H1 (cell line): Measurements from ENCODE around the gene CCL7. TPM values are rescaled to one million over a fixed set of nuclear protein-coding genes. Genes with fewer than 3 reads are reported as not detected.

Source experiments
- CTCF ChIA-PET: fragments of 300-600 bp; sonication (Branson Sonifier 250); formaldehyde crosslinking; loops from one replicate; lab custom pipeline; 2021; ENCODE audit not compliant: partially characterized antibody; lab: Charles Lee
- POLR2A ChIA-PET: fragments of 300-600 bp; sonication (Branson Sonifier 250); formaldehyde crosslinking; loops from one replicate; lab custom pipeline; 2021; ENCODE audit warnings: inconsistent platforms; ENCODE audit not compliant: partially characterized antibody; lab: Charles Lee
- DNase-seq, 2 experiments: peaks; one replicate each; pipeline versions ENCODE4 v3.0.0 to v3.0.0-alpha.2; 2010 to 2022; ENCODE audit warnings: low spot score in 2 of 2, low read depth in 1 of 2, mixed read lengths in 1 of 2
- FAIRE-seq: peaks from 2 replicates; lab custom pipeline; 2011; peaks lifted over from hg19 to GRCh38; lab: Jason Lieb, UNC
- H2AFZ ChIP-seq: 2 replicates; pipeline ENCODE4 v1.8.1; 2012; ENCODE audit warnings: low read length, inconsistent platforms
- H2AK5ac ChIP-seq: 2 replicates; pipeline ENCODE4 v1.6.1; 2013; ENCODE audit warnings: low read depth, low read length
- H2BK120ac ChIP-seq: replicated peaks from 2 replicates; pipeline ENCODE3; 2013; ENCODE audit warnings: low read depth, low read length, inconsistent platforms
- H2BK12ac ChIP-seq: 2 replicates; pipeline ENCODE4 v1.6.1; 2013; ENCODE audit warnings: low read depth, low read length
- H2BK15ac ChIP-seq: 2 replicates; pipeline ENCODE4 v1.6.1; 2013; ENCODE audit warnings: low read length
- H2BK20ac ChIP-seq: 2 replicates; pipeline ENCODE4 v1.6.1; 2013; ENCODE audit warnings: low read length
- H2BK5ac ChIP-seq: 2 replicates; pipeline ENCODE4 v1.6.1; 2013; ENCODE audit warnings: low read depth, low read length
- H3K14ac ChIP-seq: 2 replicates; pipeline ENCODE4 v1.6.1; 2013; ENCODE audit warnings: inconsistent platforms; ENCODE audit not compliant: insufficient read length
- H3K18ac ChIP-seq: 2 replicates; pipeline ENCODE4 v1.6.1; 2013; ENCODE audit warnings: low read length; ENCODE audit errors: extremely low read depth
- H3K23ac ChIP-seq: 2 replicates; pipeline ENCODE4 v1.6.1; 2013; ENCODE audit warnings: inconsistent platforms; ENCODE audit not compliant: insufficient read length
- H3K23me2 ChIP-seq: 2 replicates; pipeline ENCODE4 v1.6.1; 2013; ENCODE audit warnings: low read depth, low read length
- H3K27ac ChIP-seq: 2 replicates; pipeline ENCODE4 v1.6.1; 2011; ENCODE audit warnings: low read depth, low read length, inconsistent platforms
- H3K27me3 ChIP-seq, 4 experiments: replicated peaks in 1 of 4; 1 replicate in 1 of 4; 2 replicates in 3 of 4; pipeline versions ENCODE4 v1.6.1 to v1.8.1; 2011 to 2013; ENCODE audit warnings: low read length in 3 of 4, mild to moderate bottlenecking in 3 of 4, inconsistent platforms in 2 of 4, mixed read lengths in 2 of 4, moderate library complexity in 1 of 4; ENCODE audit not compliant: control insufficient read depth in 3 of 4, insufficient read depth in 3 of 4; ENCODE audit errors: extremely low read depth in 1 of 4
- H3K36me3 ChIP-seq, 4 experiments: 2 replicates each; pipeline versions ENCODE4 v1.6.1 to v1.8.1; 2011 to 2013; ENCODE audit warnings: mild to moderate bottlenecking in 4 of 4, low read length in 3 of 4, moderate library complexity in 2 of 4, control low read depth in 1 of 4, inconsistent platforms in 1 of 4; ENCODE audit not compliant: insufficient read depth in 4 of 4, control insufficient read depth in 2 of 4
- H3K4ac ChIP-seq: replicated peaks from 2 replicates; pipeline ENCODE3; 2013; ENCODE audit warnings: low read length, low read depth, mixed read lengths, inconsistent platforms; ENCODE audit not compliant: insufficient read length
- H3K4me1 ChIP-seq, 4 experiments: replicated peaks in 1 of 4; 1 replicate in 1 of 4; 2 replicates in 3 of 4; pipeline versions ENCODE4 v1.6.1 to v1.8.1; 2011 to 2013; ENCODE audit warnings: low read length in 3 of 4, inconsistent platforms in 2 of 4, mixed read lengths in 1 of 4; ENCODE audit not compliant: insufficient read depth in 4 of 4, control insufficient read depth in 3 of 4
- H3K4me2 ChIP-seq, 2 experiments: 2 replicates each; pipeline versions ENCODE4 v1.6.1 to v1.8.1; 2011 to 2013; ENCODE audit warnings: low read depth in 2 of 2, low read length in 2 of 2, control low read depth in 1 of 2, inconsistent platforms in 1 of 2, mild to moderate bottlenecking in 1 of 2; ENCODE audit not compliant: insufficient read depth in 1 of 2
- H3K4me3 ChIP-seq, 4 experiments: fragments of 200-600, 300-600 bp in 1 of 4; sonication (generic), shearing (Covaris generic), sonication (Bioruptor Twin) in 1 of 4; 2 replicates each; pipeline versions ENCODE4 v1.5.1 to v1.8.1; 2011 to 2016; ENCODE audit warnings: low read length in 4 of 4, low read depth in 3 of 4, control low read depth in 2 of 4, inconsistent platforms in 2 of 4, mild to moderate bottlenecking in 2 of 4, mixed read lengths in 1 of 4, moderate library complexity in 1 of 4; ENCODE audit not compliant: insufficient read depth in 2 of 4; ENCODE audit errors: extremely low read depth in 1 of 4
- H3K56ac ChIP-seq: replicated peaks from 2 replicates; pipeline ENCODE3; 2013; ENCODE audit warnings: low read depth, mild to moderate bottlenecking, mixed read lengths, low read length, inconsistent platforms; ENCODE audit not compliant: insufficient read length
- H3K79me1 ChIP-seq: 2 replicates; pipeline ENCODE4 v1.6.1; 2013; ENCODE audit warnings: low read depth, low read length, control low read depth
- H3K79me2 ChIP-seq, 2 experiments: 2 replicates each; pipeline versions ENCODE4 v1.6.1 to v1.8.1; 2012 to 2013; ENCODE audit warnings: low read length in 2 of 2, mild to moderate bottlenecking in 2 of 2, inconsistent platforms in 1 of 2; ENCODE audit not compliant: insufficient read depth in 2 of 2, control insufficient read depth in 1 of 2
- H3K9ac ChIP-seq, 4 experiments: replicated peaks in 1 of 4; 1 replicate in 1 of 4; 2 replicates in 3 of 4; pipeline versions ENCODE4 v1.6.1 to v1.8.1; 2011 to 2013; ENCODE audit warnings: low read depth in 3 of 4, low read length in 3 of 4, control low read depth in 2 of 4, mild to moderate bottlenecking in 2 of 4, moderate library complexity in 2 of 4, inconsistent platforms in 1 of 4; ENCODE audit errors: extremely low read depth in 1 of 4
- H3K9me3 ChIP-seq, 2 experiments: 2 replicates each; pipeline versions ENCODE4 v1.6.1 to v1.8.1; 2012 to 2013; ENCODE audit warnings: mild to moderate bottlenecking in 2 of 2, moderate library complexity in 2 of 2, control low read depth in 1 of 2, inconsistent platforms in 1 of 2, low read depth in 1 of 2, low read length in 1 of 2, mixed read lengths in 1 of 2; ENCODE audit not compliant: insufficient read depth in 2 of 2
- H4K20me1 ChIP-seq, 2 experiments: replicated peaks in 1 of 2; 2 replicates each; pipeline versions ENCODE3 to v1.8.1; 2011 to 2013; ENCODE audit warnings: inconsistent platforms in 2 of 2, low read length in 2 of 2, mild to moderate bottlenecking in 1 of 2; ENCODE audit not compliant: insufficient read depth in 2 of 2, control insufficient read depth in 1 of 2
- H4K5ac ChIP-seq: 2 replicates; pipeline ENCODE4 v1.6.1; 2013; ENCODE audit warnings: low read length, low read depth, mixed read lengths, inconsistent platforms; ENCODE audit not compliant: insufficient read length
- H4K8ac ChIP-seq: 2 replicates; pipeline ENCODE4 v1.8.0; 2013; ENCODE audit warnings: mild to moderate bottlenecking, moderate library complexity, low read length, inconsistent platforms; ENCODE audit not compliant: insufficient read depth; ENCODE audit errors: extremely low read depth
- H4K91ac ChIP-seq: replicated peaks from 2 replicates; pipeline ENCODE3; 2013; ENCODE audit warnings: low read length, mixed read lengths, inconsistent platforms; ENCODE audit not compliant: insufficient read length
- polyA plus RNA-seq, 7 experiments: library from polyadenylated mRNA; depleted of rRNA in 3 of 7; stranded (reverse) in 5 of 7; unstranded in 2 of 7; fragments of >200 nt in 5 of 7; fragments of 200-250 nt in 2 of 7; gene quantifications; 1 replicate in 5 of 7; 2 replicates in 1 of 7; 4 replicates in 1 of 7; pipeline versions ENCODE4 v1.2.1 to v1.2.3, GENCODE V29; 2011 to 2013; ENCODE audit warnings: missing spikeins in 2 of 7, mixed read lengths in 2 of 7
- total RNA-seq: library from RNA; stranded (reverse); fragmentation: NEBNext Ultra II Directional; extraction: Animal tissue kit (Norgen Biotek cat#: 25700); gene quantifications from 2 replicates; pipeline ENCODE4 v1.2.1, GENCODE V29; 2021
- TF ChIP-seq, protein P1 (sequence below): IDR thresholded peaks from 2 replicates; pipeline ENCODE4 v1.6.1; 2012; ENCODE audit warnings: inconsistent platforms

Gene CCL7
- total and polyA plus RNA-seq, 2 of the 8 experiments (the other 6 are each of a cell fraction or from before 2014, with no cell fraction given) = not detected

DNA sequence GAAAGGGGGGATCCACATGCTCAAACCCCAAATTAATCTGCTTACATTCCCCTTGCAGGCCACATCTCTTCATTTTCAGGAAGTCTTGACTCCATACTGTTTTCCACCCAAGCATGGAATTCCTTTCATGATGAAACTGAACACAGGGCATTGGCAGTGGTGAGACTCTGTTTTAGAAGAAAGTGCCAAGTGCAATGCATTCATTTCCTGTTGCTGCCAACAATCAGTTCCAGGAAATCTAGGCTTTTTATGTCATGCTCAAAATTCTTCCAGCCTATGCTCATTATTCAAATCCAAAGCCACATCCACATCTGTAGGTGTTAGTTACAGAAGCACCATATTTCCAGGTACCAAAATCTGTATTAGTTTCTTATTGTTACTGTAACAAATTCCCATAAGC, 10.9 kb upstream of the CCL7 start:
- Histone ChIP-seq H3K4me3 (no peak overlapping the region), H3K56ac (no peak overlapping the region), H3K4ac (no peak overlapping the region), H3K23ac (no peak overlapping the region), H3K14ac (no peak overlapping the region), H3K23me2 (peaks cover 6% of the 10 kb centered on the region; the same call in 1 of the 2 replicates), H3K4me2 (no peak overlapping the region), H3K4me1 (peaks cover 4 to 11% (median 6%) of the 10 kb centered on the region in 4 experiments; a peak in 6 of 7 replicates), H2BK20ac (no peak overlapping the region), H3K27me3 (no peaks in the 10 kb centered on the region), H3K79me1 (no peaks in the 10 kb centered on the region), H2AFZ (no peak overlapping the region), H3K79me2 (no peaks in the 10 kb centered on the region), H4K91ac (no peak overlapping the region), H3K27ac (no peak overlapping the region), H4K20me1 (no peaks in the 10 kb centered on the region), H4K8ac (no peak overlapping the region), H3K18ac (no peak overlapping the region), H2BK120ac (no peak overlapping the region), H2AK5ac (no peak overlapping the region), H3K36me3 (no peaks in the 10 kb centered on the region), H2BK15ac (no peak overlapping the region), H3K9me3 (no peaks in the 10 kb centered on the region), H2BK12ac (peak overlapping the region; percentile 42; the same call in 1 of the 2 replicates), H4K5ac (no peak overlapping the region), H2BK5ac (no peak overlapping the region), H3K9ac (no peak overlapping the region)
- DNase-seq (no peak), FAIRE-seq (no peak)
- TF ChIP-seq, protein P1, sequence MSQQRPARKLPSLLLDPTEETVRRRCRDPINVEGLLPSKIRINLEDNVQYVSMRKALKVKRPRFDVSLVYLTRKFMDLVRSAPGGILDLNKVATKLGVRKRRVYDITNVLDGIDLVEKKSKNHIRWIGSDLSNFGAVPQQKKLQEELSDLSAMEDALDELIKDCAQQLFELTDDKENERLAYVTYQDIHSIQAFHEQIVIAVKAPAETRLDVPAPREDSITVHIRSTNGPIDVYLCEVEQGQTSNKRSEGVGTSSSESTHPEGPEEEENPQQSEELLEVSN = no peak
- POLR2A ChIA-PET = no interaction called here
- CTCF ChIA-PET = no interaction called here
